Stimulated activated CD8-positive, alpha-beta memory T cell treated with anti-CD3 and anti-CD28 coated beads, Interleukin-7, amount 100 ng/mL, for 24 hours (primary cell): ENCODE data around the gene RELA.

Experiments used
- DNase-seq: peaks from one replicate; pipeline ENCODE4 v3.0.0-alpha.2; 2020; ENCODE audit warnings: low read depth

Gene RELA

DNA sequence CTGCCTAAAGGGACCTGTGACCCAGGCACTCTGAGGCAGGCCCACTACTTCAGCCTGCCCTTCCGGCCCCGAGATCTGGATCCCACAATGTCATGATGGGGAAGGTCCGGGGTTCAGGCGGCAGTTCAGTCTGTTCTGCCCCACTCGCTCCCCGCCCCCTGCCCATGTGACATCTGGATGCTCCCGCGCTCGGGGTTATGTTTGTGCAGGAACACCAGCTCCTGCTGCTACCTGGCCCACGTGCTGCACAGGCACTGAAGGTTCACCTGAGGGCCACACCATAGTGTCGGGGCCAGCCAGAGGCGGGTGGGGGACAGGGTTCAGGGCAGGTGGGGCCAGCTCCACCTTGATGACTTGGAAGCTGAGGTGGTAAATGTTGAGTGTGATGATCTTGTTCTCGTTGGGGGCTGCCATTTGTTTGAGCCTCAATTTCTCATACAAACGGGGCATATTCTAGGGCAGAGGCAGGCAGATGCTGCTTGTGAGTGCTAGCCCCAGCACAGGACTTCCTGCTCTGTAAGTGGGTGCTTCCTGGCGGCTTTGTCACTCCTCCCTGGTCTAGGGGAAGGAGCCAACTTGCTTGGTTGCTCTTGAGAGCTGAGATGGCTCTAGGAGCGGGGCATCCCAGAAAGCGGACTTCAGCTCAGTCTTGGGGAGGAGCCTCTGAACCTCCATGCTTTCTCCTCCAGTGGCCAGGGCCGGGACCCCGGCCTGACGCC, 29.2 kb downstream of the RELA start:
- DNase-seq, result no peak

DNA sequence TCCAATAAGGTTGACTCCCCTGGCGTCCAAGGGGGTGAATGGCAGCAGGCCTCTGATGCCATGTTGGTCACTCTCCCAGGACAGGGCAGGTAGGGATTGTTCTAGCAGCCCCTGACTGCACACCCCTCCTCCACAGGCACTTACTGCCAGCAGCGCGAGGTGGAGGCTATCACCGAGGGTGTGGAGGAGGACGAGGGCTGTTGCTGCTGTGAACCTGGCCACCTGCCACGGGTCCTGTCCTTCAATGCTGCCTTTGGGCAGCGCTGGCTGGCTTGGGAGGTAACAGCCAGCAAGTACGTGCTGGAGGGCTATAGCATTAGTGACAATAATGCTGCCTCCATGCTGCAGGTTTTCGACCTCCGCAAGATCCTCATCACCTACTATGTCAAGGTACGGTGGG, 32.5 kb downstream of the RELA start:
- DNase-seq, result no peak

DNA sequence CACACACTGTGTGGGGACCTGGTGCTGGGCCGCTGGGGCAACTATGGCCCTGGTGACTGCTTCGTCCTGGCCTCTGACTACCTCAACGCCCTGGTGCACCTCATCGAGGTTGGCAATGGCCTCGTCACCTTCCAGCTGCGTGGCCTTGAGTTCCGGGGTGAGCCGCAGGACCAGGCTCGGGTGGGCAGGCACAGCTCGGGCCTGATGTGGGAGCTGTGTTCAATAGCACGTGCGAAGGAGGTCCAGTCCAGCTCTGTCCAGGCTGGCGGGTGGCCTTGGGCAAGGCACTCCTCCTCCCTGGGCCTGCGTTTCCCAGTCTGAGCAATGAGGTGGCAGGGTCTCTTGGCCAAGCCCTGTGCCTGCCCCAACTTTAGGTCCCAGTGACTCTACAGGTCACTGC, 33.1 kb downstream of the RELA start:
- no peak for DNase-seq

DNA sequence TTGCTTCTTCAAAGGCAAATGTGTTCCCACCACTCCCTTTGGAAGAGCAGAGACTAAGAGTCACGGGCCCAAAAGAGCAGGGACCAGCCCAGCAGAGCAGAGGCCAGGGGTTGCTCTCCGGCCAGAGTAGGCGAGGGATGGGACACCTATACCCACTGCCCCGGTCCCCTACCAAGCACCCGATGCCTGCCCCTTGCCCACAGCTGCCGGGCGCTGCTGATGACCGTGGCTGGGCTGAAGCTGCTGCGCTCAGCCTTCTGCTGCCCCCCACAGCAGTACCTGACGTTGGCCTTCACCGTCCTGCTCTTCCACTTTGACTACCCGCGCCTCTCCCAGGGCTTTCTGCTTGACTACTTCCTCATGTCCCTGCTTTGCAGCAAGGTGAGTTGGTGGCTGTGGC, 35.5 kb downstream of the RELA start:
- DNase-seq, result no peak

DNA sequence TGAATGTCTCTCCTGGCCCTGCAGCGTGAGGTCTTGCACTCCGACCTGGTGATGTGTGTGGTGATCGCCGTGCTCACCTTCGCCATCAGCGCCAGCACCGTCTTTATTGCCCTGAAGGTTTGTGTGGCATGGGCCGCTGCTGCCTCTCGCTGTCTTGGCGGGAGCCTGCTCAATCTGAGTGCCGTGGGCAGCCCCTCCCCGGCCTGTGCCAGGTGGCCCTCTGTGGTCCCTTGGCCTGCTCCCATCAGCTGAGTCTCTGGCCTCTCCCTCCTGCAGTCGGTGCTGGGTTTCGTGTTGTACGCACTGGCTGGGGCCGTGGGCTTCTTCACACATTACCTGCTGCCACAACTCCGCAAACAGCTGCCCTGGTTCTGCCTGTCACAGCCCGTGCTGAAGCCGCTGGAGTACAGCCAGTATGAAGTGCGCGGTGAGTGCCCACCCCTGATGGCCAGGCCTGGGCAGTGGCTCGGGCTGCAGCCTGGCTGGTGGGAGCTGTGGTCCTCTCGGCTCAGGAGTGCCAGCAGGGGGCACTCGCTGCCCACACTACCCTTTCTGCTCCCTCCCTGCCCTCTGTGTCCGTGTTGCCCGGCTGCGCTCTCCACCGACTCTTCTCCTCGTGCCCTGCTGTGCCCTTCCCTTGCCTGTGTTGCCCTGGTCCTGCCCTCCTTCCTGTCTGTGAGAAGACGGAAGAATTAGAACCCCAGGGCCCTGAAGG, 36.9 kb downstream of the RELA start:
- DNase-seq, result no peak

DNA sequence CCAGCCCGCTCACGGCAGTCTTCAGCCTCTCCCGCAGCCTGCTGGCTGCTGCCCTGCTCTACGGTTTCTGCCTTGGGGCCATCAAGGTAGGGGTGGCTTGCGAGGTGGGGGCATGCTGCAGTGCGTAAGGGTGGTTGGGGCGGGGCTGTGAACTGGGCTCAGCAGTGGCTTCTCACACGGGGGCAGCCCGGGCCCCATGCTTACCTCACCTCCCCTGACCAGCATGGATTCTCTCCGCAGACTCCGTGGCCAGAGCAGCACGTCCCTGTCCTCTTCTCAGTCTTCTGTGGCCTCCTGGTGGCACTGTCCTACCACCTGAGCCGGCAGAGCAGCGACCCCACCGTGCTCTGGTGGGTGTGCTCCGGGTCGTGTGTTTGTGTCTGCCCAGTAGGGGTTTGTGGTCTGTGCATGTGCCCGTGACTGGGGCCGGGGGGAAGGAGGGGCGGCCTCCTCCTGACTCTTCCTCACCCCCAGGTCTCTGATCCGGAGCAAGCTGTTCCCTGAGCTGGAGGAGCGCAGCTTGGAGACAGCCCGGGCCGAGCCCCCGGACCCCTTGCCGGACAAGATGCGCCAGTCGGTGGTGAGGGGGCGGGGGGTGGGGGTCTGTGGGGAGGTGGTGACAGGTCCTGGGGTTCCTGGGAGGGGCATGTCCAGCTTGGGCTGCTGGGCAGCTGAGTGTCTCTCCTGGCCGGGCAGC, 37.6 kb downstream of the RELA start:
- DNase-seq, result no peak

DNA sequence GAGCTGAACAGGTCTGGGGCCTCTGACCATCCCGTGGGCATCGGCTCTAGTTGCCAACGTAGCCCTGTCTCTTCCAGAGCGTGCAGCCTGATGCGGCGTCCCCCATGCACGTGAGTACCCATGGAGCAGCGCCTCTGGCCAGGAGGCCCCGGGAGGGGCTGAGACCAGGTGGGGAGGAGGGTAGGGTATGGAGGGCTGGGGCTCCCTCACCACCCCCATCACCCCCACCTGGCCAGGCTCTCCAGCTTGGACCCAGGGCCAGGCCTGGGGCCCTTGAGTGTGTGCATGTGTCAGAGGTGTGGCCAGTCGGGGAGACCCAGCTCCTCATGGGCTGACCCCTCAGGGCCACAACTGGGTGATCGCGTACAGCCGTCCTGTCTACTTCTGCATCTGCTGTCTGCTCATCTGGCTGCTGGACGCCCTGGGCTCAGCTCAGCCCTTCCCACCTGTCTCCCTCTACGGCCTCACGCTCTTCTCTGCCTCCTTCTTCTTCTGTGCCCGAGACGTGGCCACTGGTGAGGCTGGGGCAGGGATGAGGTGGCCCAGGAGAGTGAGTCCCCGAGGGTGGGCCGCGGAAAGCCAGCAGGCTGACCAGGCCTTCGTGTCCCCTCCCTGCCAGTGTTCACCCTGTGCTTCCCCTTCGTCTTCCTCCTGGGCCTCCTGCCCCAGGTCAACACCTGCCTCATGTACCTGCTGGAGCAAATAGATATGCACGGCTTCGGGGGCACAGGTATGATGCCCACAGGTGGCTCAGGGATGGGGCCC, 38.7 kb downstream of the RELA start:
- no peak for DNase-seq

DNA sequence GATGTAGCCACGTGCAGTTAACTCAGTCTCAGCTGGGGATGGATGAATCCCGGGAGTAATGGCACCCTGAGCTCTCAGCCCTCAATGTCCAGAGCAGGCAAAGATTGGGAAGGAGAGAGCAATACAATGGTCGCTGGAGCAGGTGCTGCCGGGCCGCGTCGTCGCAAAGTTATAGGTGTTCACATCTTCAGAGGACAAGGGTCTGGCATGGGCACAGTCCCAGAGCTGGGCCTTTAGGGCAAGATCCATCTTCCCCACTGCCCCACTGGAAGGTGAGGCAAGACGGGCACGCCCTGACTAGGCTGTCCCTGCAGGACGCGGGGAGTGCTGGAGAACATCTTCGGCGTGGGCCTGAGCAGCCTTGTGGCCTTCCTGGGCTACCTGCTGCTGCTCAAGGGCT, 39.5 kb downstream of the RELA start:
- no peak for DNase-seq

DNA sequence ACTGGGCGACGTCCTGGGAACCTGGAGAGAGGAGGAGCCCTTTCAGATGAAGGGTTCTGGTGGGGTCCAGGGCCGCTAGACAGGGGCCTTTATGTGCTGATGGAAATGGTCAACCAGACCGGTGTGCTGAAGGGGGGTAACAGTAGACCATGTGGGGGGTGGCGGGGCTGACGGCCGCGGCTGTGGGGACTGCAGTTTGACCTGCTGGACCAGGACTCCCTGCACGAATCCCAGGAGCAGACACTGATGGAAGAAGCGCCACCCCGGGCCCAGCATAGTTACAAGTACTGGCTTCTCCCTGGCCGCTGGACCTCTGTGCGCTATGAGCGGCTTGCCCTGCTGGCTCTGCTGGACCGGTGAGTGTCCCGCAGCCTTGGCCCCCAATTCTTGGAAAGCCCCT, 40.7 kb downstream of the RELA start:
- no peak for DNase-seq

DNA sequence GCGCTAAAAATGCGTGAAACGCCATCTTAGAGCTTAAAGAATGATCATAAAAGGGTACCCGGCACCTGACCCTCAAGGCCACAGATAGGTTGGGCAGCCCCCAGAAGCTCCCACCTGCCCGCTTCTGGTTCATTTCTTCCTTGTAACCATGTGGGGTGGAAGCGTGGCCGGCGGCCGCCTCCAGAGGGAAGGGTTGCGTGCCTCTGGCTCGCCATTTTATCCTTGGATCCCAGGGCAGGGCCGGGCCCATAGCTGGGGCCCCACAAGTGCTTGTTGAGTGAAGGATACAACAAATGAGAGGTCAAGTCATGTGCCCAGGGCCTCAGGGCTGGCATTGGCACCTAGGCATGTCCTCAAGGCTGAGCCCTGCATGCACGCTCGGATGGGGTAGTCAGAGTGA, 41.3 kb downstream of the RELA start:
- no peak for DNase-seq

DNA sequence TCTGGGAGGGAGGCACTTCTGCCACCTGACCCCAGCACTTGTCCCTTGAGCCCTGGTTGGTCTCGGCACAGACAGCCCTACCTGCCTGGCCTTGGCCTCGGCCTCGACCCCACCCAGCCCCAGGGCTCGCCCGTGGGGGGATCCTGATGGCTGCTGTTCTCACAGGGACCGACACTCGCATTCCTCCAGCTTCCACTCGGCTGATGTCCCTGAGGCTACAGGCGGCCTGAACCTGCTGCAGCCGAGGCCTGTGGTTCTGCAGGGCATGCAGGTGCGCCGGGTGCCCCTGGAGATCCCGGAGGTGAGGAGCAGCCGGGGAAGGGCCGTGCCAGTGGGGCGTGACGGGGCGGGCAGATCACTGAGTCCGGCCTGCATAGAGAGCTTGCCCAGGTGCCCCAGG, 42.0 kb downstream of the RELA start:
- no peak for DNase-seq

DNA sequence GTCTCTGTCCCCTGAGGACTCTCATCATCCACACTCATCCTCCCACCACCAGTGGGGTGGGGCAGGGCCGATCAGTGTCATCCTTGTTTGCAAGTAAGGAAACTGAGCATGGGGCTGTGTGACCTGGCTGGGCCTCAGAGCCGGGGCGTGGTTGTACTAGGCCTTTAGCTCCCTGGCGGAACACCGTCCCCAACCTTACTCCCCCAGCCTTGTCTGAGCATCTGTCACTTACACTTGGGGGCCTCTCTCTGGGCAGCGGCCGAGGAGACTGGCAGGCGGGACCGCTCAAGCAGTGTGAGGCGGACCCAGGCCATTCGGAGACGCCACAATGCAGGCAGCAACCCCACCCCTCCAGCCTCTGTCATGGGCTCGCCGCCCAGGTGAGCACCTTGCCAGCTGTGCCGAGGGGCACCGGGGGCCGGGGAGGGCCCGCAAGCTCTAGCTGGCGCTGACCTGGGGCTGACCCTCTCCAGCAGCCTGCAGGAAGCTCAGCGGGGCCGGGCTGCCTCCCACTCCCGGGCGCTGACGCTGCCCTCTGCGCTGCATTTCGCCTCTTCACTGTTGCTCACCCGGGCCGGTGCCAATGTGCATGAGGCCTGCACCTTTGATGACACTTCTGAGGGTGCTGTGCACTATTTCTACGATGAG, 43.3 kb downstream of the RELA start:
- DNase-seq, result no peak

DNA sequence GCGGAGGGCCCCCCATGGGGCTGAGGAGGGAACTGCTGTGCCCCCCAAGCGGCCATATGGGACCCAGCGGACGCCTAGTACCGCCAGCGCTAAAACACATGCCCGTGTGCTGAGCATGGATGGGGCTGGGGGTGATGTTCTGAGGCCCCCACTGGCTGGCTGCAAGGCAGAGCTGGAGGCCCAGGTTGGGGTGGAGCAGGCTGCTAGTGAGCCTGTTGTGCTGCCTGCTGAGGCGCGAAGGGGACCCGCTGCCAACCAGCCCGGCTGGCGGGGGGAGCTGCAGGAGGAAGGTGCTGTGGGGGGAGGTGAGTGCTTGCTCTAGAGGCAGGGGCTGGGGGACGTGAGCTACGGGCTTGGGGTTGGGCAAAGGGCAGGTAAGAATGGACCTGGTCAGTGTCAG, 44.0 kb downstream of the RELA start:
- DNase-seq, result no peak

DNA sequence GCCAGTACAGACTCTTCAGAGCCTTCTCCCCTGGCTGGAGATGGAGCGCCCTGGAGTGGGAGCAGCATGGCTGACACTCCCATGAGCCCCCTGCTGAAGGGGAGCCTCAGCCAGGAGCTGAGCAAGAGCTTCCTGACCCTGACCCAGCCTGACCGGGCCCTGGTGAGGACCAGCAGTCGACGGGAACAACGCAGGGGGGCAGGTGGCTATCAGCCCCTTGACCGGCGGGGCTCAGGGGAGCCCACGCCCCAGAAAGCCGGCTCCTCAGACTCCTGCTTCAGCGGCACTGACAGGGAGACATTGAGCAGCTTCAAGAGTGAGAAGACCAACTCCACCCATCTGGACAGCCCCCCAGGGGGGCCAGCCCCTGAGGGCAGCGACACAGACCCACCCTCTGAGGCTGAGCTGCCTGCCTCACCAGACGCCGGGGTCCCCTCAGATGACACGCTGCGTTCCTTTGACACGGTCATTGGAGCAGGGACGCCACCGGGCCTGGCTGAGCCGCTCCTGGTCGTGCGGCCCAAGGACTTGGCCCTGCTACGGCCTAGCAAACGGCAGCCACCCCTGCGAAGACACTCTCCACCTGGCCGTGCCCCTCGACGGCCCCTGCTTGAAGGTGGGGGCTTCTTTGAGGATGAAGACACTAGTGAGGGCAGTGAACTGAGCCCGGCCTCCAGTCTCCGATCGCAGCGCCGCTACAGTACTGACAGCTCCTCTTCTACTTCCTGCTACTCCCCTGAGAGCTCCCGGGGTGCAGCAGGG, 44.5 kb downstream of the RELA start:
- no peak for DNase-seq

DNA sequence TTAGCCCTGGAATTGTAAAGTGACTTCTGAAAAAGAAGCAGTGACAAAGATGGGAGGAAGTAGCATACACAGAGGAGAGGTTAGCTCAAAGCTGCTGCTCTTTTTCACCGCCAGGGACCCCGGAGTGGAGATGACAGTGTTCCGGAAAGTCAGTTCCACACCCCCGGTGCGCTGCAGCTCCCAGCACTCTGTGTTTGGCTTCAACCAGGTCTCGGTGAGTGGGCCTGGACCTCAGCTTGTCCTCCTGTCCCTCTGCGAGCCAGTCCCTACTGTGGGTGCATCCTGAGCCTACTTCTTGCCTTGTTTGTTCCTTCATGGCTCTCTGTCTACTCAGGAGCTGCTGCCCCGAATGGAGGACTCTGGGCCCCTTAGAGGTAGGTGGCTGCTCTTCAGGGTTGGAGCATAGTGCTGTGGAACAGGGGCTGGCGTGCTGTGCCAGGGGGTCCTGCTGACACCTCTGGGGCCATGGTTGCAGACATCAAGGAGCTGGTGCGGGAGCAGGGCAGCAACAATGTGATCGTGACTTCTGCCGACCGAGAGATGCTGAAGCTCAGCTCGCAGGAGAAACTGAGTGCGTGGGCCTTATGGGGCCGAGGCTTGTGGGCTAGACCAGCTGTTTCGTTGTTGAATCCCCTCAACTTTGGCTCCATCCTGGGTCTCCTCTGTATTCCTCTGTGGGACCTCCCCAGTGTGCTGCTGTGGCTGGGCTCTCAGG, 45.4 kb downstream of the RELA start:
- no peak for DNase-seq

DNA sequence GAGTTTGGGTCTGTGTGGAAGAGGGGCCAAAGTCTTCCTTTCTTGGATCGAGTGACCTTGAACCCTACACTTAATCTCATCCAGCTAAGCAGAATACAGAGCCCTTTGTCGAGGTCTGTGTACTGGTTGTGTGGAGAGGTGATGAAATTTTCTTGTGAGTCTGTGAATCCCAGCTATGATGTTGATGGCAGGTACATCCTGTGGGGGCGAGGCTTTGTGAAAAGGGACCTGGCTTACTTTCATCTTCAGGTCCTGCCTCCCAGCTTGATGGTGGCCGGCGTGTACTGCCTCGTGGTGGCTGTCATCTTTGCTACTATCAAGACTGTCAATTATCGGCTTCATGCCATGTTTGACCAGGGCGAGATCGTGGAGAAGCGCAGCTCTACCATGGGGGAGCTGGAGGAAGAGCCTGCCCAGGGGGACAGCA, 46.1 kb downstream of the RELA start:
- DNase-seq, result no peak

DNA sequence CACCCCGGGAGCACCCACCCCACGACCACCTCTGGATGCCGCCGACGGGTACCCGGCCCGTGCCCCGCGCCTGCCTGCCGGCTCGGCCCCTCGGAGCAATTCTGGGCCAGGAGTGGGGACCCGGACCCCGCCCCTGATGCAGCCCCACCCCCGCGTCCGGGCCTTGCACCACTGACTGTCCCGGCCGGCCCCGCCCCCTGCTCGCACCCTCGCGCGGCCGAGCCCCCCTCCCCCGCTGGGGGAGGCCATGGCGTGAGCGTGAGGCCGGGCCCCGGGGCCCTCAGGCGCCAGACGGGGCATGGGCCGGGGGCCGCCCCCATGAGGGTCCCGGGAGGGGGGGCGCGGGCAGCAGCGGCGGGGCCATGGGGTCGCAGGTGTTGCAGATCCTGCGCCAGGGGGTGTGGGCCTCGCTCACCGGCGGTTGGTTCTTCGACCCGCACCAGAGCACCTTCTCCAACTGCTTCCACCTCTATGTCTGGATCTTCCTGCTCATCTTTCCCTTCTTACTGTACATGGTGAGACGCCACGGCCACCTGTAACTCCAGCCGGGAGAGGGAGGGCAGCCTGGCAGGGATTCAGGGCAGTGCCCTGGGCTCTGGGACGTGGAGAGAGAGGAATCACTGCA, 46.7 kb downstream of the RELA start:
- no peak for DNase-seq

DNA sequence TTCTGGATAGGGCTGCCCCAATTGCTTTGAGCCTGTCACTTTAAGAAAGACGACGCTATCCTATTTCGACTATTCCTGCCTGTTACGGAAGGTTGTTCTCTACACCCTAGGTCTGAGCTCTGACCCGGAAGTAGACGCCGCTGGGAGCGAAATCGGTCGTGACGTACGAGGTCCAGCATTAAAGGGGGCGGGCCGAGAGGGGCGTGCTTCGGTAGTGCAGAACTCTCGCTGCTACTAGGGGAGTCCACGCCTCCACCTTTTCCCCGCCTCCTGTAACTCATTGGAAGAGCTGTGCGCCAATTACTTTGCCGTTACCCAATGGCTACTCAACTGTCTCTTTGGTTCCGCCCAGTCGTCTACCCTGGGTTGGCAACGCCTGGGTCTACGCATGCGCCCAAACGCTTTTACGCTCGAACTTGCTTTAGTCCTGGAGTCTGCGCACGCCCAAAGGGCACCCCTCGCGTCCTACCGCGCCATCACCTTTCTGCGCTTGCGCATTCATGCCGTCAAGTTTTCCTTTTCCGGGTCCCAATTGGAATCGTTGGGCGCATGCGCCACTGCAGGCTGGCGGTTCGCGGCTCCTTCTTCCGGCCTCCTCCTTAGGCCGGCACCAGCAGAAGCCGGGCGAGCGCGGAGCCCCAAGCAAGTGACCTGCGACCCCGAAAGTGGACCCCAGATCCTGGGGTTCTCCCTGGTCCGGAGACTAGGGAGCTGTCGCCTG, 47.3 kb downstream of the RELA start, which contains the start of gene PCNX3:
TSS of gene PCNX3 (plus strand) at position 548 of the 721 bp plus-strand sequence. CDS start 536 bp downstream, outside the sequence.
- DNase-seq, result peak; percentile 99
